ENCODE measurements around the gene CA9.

Gene CA9

DNA sequence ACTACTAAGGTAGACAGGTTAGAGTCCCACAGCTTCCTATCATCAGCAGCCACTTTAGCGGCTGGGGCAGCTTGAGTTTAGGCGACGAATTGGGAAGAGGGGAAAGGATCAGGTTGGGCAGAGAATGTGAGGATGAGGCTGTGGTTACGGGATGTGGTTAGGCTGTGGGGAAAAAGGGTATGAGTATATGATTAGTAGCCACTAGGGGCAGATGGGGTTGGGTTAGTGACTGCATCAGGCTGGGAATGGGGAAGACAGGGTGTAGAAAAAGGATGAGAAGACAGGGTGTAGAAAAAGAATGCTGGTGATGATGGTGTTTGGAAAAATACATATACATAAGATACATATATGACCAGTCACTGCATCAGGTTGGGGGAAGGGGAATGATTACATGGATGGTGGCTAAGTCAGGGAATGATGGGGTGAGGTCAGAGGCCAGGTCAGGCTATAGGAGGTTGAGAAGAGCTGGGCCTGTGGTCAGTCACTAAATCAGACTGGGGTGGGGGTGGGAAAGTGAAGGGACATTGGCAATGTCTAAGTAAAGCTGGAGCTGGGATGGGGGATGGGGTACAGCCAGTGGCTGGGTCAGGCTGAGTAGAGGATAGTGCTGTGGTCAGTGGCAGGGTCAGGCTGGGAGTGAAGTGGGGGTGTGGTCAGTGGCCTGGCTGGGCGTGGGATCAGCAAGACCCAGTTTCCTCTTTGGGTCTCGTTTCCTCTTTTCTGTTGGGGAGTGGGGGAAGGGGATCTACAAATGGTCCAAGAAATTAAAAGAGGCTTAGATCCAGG, 56.2 kb downstream of the CA9 start:
- DNase-seq (ENCODE audit: extremely low spot score), result peak; percentile 73
- TF ChIP-seq TARDBP (IDR thresholded peaks at IDR 0.05), result no peak
- no peak for TF ChIP-seq CTBP1 (IDR thresholded peaks at IDR 0.05; ENCODE audit: borderline replicate concordance)
- TF ChIP-seq ELF4 (IDR thresholded peaks at IDR 0.05), result no peak
- no peak for TF ChIP-seq FOXA1 (IDR thresholded peaks at IDR 0.05)
- no peak for TF ChIP-seq L3MBTL2 (conservative IDR thresholded peaks at IDR 0.05)
- no peak for TF ChIP-seq PKNOX1 (IDR thresholded peaks at IDR 0.05)
- CTCF ChIA-PET, result interaction anchor here (0.7 to 3.2 kb wide), 3 partner anchors 33 to 84 kb away, joined by 3 to 11 read pairs (median 5); no protein-coding TSS in a partner anchor
- POLR2A ChIA-PET, result interaction anchor here (1.0 kb wide), 2 partner anchors 69 to 71 kb away, joined by 3 read pairs; no protein-coding TSS in a partner anchor

GRCh38 chr9:35730486-35730854, 56.7 kb downstream of the CA9 start:
- POLR2A ChIA-PET, result interaction anchor here (1.0 to 2.2 kb wide), 4 partner anchors 66 to 84 kb away, joined by 3 to 12 read pairs (median 3); partner anchors contain the start of gene ARHGEF39
- TF ChIP-seq ZNF384 (IDR thresholded peaks at IDR 0.05) (no peak), FOXK2 (IDR thresholded peaks at IDR 0.05) (no peak)
- CTCF ChIA-PET, result interaction anchor here (0.7 to 3.2 kb wide), 2 partner anchors 34 to 85 kb away, joined by 5 to 11 read pairs; no protein-coding TSS in a partner anchor
- no peak for DNase-seq (ENCODE audit: extremely low spot score)
